Neural progenitor cell (in vitro differentiated cells): ENCODE data around the gene DMP1.

Experiments used
- EZH2phosphoT487 ChIP-seq: fragments of 200-600 bp; sonication (generic); IDR thresholded peaks from 2 replicates; pipeline ENCODE4 v1.6.1; 2017; ENCODE audit warnings: antibody characterized with exemption
- TF ChIP-seq, protein P1 (sequence below): fragments of 200-600 bp; sonication (generic); IDR thresholded peaks from 2 replicates; pipeline ENCODE4 v1.5.1; 2017; ENCODE audit warnings: antibody characterized with exemption, mild to moderate bottlenecking

- TF ChIP-seq, protein P1, sequence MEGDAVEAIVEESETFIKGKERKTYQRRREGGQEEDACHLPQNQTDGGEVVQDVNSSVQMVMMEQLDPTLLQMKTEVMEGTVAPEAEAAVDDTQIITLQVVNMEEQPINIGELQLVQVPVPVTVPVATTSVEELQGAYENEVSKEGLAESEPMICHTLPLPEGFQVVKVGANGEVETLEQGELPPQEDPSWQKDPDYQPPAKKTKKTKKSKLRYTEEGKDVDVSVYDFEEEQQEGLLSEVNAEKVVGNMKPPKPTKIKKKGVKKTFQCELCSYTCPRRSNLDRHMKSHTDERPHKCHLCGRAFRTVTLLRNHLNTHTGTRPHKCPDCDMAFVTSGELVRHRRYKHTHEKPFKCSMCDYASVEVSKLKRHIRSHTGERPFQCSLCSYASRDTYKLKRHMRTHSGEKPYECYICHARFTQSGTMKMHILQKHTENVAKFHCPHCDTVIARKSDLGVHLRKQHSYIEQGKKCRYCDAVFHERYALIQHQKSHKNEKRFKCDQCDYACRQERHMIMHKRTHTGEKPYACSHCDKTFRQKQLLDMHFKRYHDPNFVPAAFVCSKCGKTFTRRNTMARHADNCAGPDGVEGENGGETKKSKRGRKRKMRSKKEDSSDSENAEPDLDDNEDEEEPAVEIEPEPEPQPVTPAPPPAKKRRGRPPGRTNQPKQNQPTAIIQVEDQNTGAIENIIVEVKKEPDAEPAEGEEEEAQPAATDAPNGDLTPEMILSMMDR = peak; percentile 92
- no peak for TF ChIP-seq EZH2phosphoT487
These were observed 29.5 kb downstream of the DMP1 start for GRCh38 chr4:87679449-87680169.
